ENCODE measurements around the gene EBF3.

The EBF3 gene

GRCh38 chr10:129812398-129812797 lies 151.7 kb downstream of the EBF3 start:
- in situ Hi-C loops (cut with MboI; ENCODE audit: low sequenced_read_pairs), result no loop called here

DNA sequence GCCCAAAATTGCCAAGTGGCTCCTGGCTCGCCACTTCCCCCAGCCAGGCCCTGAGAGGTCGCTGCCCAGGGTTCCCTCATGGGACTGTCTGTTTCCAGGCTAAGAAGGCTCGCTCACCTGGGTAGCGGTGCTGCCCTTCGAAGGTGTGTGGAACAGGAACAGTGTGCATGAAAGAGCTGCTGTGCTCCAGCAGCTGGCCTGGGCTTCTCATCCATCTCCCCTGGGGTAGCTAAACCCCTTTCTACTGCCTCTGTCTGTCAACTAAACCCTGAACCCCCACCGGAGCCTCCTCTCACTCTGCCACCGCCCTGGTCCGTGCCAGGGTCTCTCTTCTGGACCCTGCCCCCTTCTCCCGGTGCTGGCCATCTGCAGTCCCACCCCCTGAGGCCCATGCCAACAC lies 152.9 kb downstream of the EBF3 start:
- in situ Hi-C loops (cut with MboI; ENCODE audit: low sequenced_read_pairs), result no loop called here

GRCh38 chr10:129809841-129810240 lies 154.2 kb downstream of the EBF3 start:
- in situ Hi-C loops (cut with MboI; ENCODE audit: low sequenced_read_pairs), result no loop called here

GRCh38 chr10:129809431-129809830 lies 154.6 kb downstream of the EBF3 start:
- in situ Hi-C loops (cut with MboI; ENCODE audit: low sequenced_read_pairs), result no loop called here

GRCh38 chr10:129808092-129808983 lies 155.7 kb downstream of the EBF3 start:
- in situ Hi-C loops (cut with MboI; ENCODE audit: low sequenced_read_pairs), result no loop called here

DNA sequence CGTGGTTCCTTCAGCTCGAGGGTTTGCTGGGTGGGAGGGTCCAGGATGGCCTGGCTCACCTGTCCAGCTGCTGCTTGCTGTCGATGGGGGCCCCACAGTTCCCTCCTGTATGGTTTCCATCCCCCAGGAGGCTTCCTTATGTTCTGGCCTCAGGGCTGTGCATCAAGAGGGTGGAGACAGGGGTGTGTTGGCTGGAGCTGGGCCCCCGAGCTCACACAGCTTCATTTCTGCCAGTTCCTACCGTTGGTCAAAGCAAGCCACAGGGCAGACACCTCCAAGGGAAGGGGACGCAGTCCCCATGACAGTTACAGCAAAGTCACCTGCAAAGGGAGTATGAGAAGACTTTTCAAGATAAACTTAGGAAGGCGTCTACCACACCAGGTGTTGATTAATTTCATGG lies 156.9 kb downstream of the EBF3 start:
- in situ Hi-C loops (cut with MboI; ENCODE audit: low sequenced_read_pairs), result no loop called here

DNA sequence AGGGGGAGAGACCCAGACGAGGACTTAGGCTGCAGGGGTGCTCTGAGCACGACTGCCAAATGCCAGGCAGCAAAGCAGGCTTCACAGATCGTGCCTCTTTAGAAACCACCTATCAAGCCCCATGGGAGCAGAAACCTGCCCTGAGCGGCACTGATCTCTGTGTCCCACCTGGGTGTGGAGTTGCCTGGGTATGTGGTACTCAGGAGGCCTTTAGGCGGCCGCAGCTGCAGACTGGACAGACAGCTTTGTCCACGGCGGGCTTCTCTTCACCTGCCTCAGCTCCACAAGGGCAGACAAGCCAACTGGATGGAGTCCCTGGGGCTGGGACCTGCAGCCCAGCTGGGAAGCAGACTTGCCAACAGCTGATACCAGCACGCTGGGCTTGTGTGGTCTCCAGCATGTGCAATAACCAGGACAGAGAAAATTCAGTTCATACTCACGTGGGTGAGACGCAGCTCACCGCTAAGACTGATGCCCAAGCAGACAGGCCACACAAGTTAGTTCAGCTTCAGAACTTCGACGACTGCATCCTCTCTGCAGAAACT lies 163.2 kb downstream of the EBF3 start:
- in situ Hi-C loops (cut with MboI; ENCODE audit: low sequenced_read_pairs), result no loop called here

DNA sequence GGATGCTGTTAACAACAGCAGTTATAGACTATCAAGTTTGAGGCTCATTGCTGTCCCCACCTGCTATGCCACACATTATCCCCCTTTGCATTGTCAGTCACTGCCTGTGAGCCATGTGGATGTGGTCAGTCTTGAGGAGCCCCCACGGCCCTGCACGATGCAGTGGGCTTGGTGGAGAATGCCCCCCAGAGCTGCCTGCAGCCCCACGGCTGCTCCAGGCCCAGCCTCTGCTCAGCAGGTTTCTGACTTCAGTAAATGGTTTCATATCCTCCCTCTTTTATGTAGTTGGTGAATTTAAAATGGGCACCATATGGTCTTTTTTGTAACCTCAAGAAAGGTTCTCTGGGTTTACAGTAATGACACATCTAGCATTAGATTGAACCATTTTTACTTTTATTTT lies 164.1 kb downstream of the EBF3 start:
- in situ Hi-C loops (cut with MboI; ENCODE audit: low sequenced_read_pairs), result no loop called here

GRCh38 chr10:129796710-129797420 lies 167.2 kb downstream of the EBF3 start:
- in situ Hi-C loops (cut with MboI; ENCODE audit: low sequenced_read_pairs), result no loop called here

DNA sequence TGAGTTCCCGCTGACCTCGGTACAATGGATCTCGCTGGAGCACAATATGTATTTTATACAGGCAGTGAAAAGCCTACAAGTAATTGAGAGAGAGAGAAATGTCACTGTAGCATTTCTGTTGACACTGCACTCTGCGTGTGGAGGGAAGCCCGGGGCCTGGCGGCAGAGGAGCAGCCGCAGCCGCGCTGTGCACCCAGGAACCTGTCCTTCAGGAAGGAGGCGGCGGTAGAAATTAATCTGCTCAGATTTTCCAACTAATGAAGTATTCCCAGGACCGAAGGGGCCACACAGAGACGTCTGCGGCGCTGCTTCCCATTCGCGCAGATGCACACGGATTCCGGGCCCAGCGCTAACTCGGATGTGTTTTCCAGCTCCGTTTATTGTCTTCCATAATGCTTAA lies 170.1 kb downstream of the EBF3 start:
- in situ Hi-C loops (cut with MboI; ENCODE audit: low sequenced_read_pairs), result no loop called here

- in situ Hi-C loops (cut with MboI; ENCODE audit: low sequenced_read_pairs), result no loop called here
Measured at GRCh38 chr10:129793479-129793878, 170.6 kb downstream of the EBF3 start.

- in situ Hi-C loops (cut with MboI; ENCODE audit: low sequenced_read_pairs), result no loop called here
Measured at GRCh38 chr10:129792864-129793263, 171.2 kb downstream of the EBF3 start.

DNA sequence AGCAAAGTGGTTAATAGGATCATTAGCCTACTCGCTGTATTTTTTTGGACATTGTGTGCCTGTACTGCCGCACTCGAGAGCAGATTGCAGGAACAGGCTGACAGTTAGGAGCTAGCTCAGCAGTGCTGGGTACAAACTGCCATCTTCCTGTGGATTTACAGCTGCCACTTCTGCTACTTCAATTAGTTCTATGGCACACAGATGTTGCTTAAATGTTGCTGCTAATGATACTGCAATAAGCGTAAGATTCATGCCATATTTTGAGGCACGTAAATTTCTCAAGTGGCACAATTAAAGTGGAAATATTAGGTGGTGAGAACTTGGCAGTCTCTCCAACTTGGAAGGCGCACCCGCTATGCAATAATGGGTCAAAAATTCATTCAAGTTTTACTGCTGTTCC lies 171.9 kb downstream of the EBF3 start:
- in situ Hi-C loops (cut with MboI; ENCODE audit: low sequenced_read_pairs), result no loop called here

DNA sequence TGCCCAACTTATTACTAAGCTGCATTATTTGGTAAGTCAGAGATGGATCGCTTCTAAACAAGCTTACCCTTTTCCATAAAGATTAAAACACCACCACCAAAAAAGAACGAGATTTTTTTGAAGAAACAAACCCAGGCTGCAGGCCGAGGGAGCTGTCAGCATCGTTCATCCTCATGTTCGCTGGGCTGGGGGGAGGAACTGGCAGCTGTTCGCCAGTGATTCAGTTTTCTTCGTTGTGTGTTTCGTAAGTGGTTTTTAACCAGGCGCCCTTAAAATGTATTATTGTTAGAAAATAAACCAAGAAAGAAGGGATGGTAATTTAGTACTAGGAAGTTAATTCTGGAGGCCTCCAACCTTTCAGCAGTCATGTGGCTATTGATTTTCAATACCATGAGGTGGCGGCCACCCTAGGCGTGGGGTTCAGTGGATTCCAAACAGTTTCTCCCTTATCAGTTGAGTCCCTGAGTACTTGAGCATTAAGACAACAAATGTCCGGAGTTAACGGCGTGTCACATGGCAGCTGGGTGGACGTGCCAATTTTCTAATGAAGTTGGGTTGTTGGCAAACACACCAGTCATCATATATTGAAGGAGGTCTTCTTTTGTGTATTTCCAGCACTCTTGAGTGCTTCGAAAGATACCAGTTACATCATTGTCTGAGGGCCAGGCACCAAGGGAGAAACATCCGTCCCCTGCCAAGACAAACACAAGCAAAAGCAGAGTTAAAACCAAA lies 173.2 kb downstream of the EBF3 start:
- in situ Hi-C loops (cut with MboI; ENCODE audit: low sequenced_read_pairs), result no loop called here

DNA sequence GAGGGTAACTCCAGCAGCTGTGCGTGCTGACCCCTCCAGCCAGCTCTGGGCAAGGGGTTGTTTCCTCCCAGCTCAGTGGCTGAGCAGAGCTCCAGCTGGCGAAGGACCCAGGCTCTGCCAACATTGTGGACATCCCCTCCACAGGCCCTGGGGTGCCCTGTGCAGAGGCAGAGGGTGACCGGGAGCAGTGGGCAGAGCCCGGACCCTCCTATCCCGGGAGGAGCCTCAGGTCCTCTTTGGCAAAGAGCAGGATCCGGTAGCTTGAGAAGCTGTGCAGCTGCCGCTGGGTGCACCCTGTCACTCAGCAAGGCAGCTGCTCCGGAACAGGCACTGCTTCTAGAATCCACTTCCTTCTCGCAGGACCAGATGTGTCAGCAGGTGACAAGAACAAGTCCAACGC lies 175.9 kb downstream of the EBF3 start:
- in situ Hi-C loops (cut with MboI; ENCODE audit: low sequenced_read_pairs), result no loop called here

- in situ Hi-C loops (cut with MboI; ENCODE audit: low sequenced_read_pairs), result no loop called here
Measured at GRCh38 chr10:129787557-129787956, 176.5 kb downstream of the EBF3 start.

GRCh38 chr10:129786216-129786615 lies 177.9 kb downstream of the EBF3 start:
- in situ Hi-C loops (cut with MboI; ENCODE audit: low sequenced_read_pairs), result no loop called here

DNA sequence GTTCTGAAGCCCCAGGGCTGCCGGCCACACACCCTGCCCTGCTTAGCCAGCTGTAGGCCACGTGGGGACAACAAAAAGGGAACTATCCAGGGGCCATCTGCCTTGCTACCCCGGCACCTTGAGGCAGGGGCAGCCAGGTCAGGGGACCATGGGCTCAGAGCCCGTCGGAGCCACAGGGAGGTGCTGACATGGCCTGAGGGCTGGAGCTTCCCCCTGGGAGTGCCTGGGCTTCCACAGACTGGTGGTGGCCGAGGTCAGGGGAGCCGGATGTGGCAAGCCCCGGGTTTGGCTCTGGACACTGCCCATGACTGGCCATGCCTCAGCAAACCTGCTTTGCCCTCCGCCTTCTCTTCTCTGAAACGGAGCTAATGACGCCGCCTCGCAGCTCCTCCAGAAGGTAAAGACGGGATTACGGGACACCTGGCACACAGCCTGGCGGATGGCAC lies 178.5 kb downstream of the EBF3 start:
- in situ Hi-C loops (cut with MboI; ENCODE audit: low sequenced_read_pairs), result no loop called here
